Measurements from ENCODE around the gene POMGNT2.

DNA sequence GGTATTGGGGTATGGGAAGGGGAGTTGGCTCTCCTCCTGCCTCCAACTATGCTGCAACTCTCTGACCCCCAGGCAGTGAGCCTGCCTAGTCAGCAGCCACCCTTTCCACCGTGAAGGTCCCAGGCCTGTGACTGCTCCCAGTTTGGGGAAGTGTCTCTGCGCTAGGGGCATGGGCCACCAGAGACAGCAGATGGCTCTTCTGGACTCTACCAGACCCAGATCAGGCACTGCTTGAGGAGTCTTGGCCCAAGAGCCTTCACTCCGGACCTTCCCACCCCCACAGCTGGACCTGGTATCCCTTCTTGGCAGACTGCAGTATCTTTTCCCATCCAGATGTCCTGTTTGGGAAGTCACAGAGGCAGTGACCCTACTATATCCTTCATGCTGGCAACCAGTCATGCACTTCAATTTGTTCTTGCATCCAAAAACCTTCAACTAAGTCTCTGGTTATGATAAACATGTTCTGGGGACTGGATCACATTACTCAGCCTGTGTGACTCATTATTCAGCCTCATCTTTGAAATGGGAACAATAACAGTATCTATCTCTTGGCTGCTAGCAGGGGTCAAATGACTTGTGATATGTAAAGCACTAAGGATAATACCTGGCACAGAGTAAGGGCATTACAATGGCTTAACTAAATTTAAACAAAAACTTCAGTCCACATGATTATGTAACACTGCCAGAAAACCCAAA, 62.7 kb downstream of the POMGNT2 start:
- TF ChIP-seq, protein P1, sequence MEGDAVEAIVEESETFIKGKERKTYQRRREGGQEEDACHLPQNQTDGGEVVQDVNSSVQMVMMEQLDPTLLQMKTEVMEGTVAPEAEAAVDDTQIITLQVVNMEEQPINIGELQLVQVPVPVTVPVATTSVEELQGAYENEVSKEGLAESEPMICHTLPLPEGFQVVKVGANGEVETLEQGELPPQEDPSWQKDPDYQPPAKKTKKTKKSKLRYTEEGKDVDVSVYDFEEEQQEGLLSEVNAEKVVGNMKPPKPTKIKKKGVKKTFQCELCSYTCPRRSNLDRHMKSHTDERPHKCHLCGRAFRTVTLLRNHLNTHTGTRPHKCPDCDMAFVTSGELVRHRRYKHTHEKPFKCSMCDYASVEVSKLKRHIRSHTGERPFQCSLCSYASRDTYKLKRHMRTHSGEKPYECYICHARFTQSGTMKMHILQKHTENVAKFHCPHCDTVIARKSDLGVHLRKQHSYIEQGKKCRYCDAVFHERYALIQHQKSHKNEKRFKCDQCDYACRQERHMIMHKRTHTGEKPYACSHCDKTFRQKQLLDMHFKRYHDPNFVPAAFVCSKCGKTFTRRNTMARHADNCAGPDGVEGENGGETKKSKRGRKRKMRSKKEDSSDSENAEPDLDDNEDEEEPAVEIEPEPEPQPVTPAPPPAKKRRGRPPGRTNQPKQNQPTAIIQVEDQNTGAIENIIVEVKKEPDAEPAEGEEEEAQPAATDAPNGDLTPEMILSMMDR (IDR thresholded peaks at IDR 0.05; ENCODE audit: low read length): no peak
- no peak for TF ChIP-seq EZH2 (IDR thresholded peaks at IDR 0.05; ENCODE audit: borderline replicate concordance, low read length)
